ENCODE data around the gene VSX1. TPM values are rescaled to one million over a fixed set of nuclear protein-coding genes. Genes with fewer than 3 reads are reported as not detected.

The VSX1 gene
- polyA plus RNA-seq, 2 donors, result not detected

GRCh38 chr20:25118529-25118928, 36.6 kb upstream of the VSX1 start:
- Histone ChIP-seq H3K27me3 (ENCODE audit: control insufficient read depth in 1 of 2, insufficient read depth in 2 of 2, low read length in 2 of 2) (no peaks in the 10 kb centered on the region), H3K4me3 (ENCODE audit: low read depth in 1 of 2, low read length in 2 of 2) (no peak overlapping the region), H3K9me3 (ENCODE audit: control insufficient read depth in 2 of 2, insufficient read depth in 1 of 2, low read depth in 1 of 2, low read length in 1 of 2) (peaks cover 2 to 4% of the 10 kb centered on the region in 2 donors), H3K27ac (ENCODE audit: low read depth in 2 of 2, low read length in 1 of 2) (no peak overlapping the region), H3K36me3 (ENCODE audit: control insufficient read depth in 2 of 2, insufficient read depth in 2 of 2, low read length in 1 of 2) (no peaks in the 10 kb centered on the region), H3K4me1 (ENCODE audit: control insufficient read depth in 2 of 2, insufficient read depth in 2 of 2, low read length in 1 of 2) (no peaks in the 10 kb centered on the region)
- 89 to 91% methylated on average over 7 of the region's 7 CpGs for WGBS, 2 donors

GRCh38 chr20:25117990-25118389, 36.0 kb upstream of the VSX1 start:
- Histone ChIP-seq H3K36me3 (ENCODE audit: control insufficient read depth in 2 of 2, insufficient read depth in 2 of 2, low read length in 1 of 2) (no peaks in the 10 kb centered on the region), H3K4me3 (ENCODE audit: low read depth in 1 of 2, low read length in 2 of 2) (no peak overlapping the region), H3K27me3 (ENCODE audit: control insufficient read depth in 1 of 2, insufficient read depth in 2 of 2, low read length in 2 of 2) (no peaks in the 10 kb centered on the region), H3K27ac (ENCODE audit: low read depth in 2 of 2, low read length in 1 of 2) (no peak overlapping the region), H3K9me3 (ENCODE audit: control insufficient read depth in 2 of 2, insufficient read depth in 1 of 2, low read depth in 1 of 2, low read length in 1 of 2) (peaks cover 2 to 4% of the 10 kb centered on the region in 2 donors), H3K4me1 (ENCODE audit: control insufficient read depth in 2 of 2, insufficient read depth in 2 of 2, low read length in 1 of 2) (no peaks in the 10 kb centered on the region)
- WGBS, 2 donors, result 49 to 61% methylated on average over 4 of the region's 4 CpGs

GRCh38 chr20:25116739-25117458, 35.0 kb upstream of the VSX1 start:
- no peaks in the 10 kb centered on the region for H3K36me3 ChIP-seq (ENCODE audit: control insufficient read depth in 2 of 2, insufficient read depth in 2 of 2, low read length in 1 of 2)
- H3K4me1 ChIP-seq (ENCODE audit: control insufficient read depth in 2 of 2, insufficient read depth in 2 of 2, low read length in 1 of 2), result no peaks in the 10 kb centered on the region
- WGBS, 2 donors, result 67 to 70% methylated on average over 14 of the region's 14 CpGs
- H3K9me3 ChIP-seq (ENCODE audit: control insufficient read depth in 2 of 2, insufficient read depth in 1 of 2, low read depth in 1 of 2, low read length in 1 of 2), result peaks cover 2 to 4% of the 10 kb centered on the region in 2 donors
- no peak overlapping the region for H3K27ac ChIP-seq (ENCODE audit: low read depth in 2 of 2, low read length in 1 of 2)
- no peaks in the 10 kb centered on the region for H3K27me3 ChIP-seq (ENCODE audit: control insufficient read depth in 1 of 2, insufficient read depth in 2 of 2, low read length in 2 of 2)
- H3K4me3 ChIP-seq (ENCODE audit: low read depth in 1 of 2, low read length in 2 of 2), result no peak overlapping the region

GRCh38 chr20:25103526-25103925, 21.6 kb upstream of the VSX1 start:
- H3K36me3 ChIP-seq (ENCODE audit: control insufficient read depth in 2 of 2, insufficient read depth in 2 of 2, low read length in 1 of 2), result no peaks in the 10 kb centered on the region
- no peaks in the 10 kb centered on the region for H3K27me3 ChIP-seq (ENCODE audit: control insufficient read depth in 1 of 2, insufficient read depth in 2 of 2, low read length in 2 of 2)
- no peak overlapping the region for H3K27ac ChIP-seq (ENCODE audit: low read depth in 2 of 2, low read length in 1 of 2)
- no peaks in the 10 kb centered on the region for H3K9me3 ChIP-seq (ENCODE audit: control insufficient read depth in 2 of 2, insufficient read depth in 1 of 2, low read depth in 1 of 2, low read length in 1 of 2)
- 94 to 95% methylated on average over 3 of the region's 3 CpGs for WGBS, 2 donors
- H3K4me1 ChIP-seq (ENCODE audit: control insufficient read depth in 2 of 2, insufficient read depth in 2 of 2, low read length in 1 of 2), result no peaks in the 10 kb centered on the region
- no peak overlapping the region for H3K4me3 ChIP-seq (ENCODE audit: low read depth in 1 of 2, low read length in 2 of 2)

- WGBS, 2 donors, result 65 to 70% methylated on average over 3 of the region's 3 CpGs
Measured at GRCh38 chr20:25100914-25101313, 19.0 kb upstream of the VSX1 start.

GRCh38 chr20:25099601-25100140, 17.7 kb upstream of the VSX1 start:
- Histone ChIP-seq H3K4me1 (ENCODE audit: control insufficient read depth in 2 of 2, insufficient read depth in 2 of 2, low read length in 1 of 2) (no peaks in the 10 kb centered on the region), H3K27ac (ENCODE audit: low read depth in 2 of 2, low read length in 1 of 2) (no peak overlapping the region), H3K36me3 (ENCODE audit: control insufficient read depth in 2 of 2, insufficient read depth in 2 of 2, low read length in 1 of 2) (no peaks in the 10 kb centered on the region), H3K9me3 (ENCODE audit: control insufficient read depth in 2 of 2, insufficient read depth in 1 of 2, low read depth in 1 of 2, low read length in 1 of 2) (no peaks in the 10 kb centered on the region), H3K27me3 (ENCODE audit: control insufficient read depth in 1 of 2, insufficient read depth in 2 of 2, low read length in 2 of 2) (no peaks in the 10 kb centered on the region), H3K4me3 (ENCODE audit: low read depth in 1 of 2, low read length in 2 of 2) (no peak overlapping the region)
- WGBS, 2 donors, result 73 to 77% methylated on average over 4 of the region's 4 CpGs

More at GRCh38 chr20:25100914-25101313, 19.0 kb upstream of the VSX1 start:
- no peak overlapping the region for H3K4me3 ChIP-seq (ENCODE audit: low read depth in 1 of 2, low read length in 2 of 2)
- no peaks in the 10 kb centered on the region for H3K27me3 ChIP-seq (ENCODE audit: control insufficient read depth in 1 of 2, insufficient read depth in 2 of 2, low read length in 2 of 2)
- H3K27ac ChIP-seq (ENCODE audit: low read depth in 2 of 2, low read length in 1 of 2), result no peak overlapping the region
- H3K4me1 ChIP-seq (ENCODE audit: control insufficient read depth in 2 of 2, insufficient read depth in 2 of 2, low read length in 1 of 2), result no peaks in the 10 kb centered on the region
- no peaks in the 10 kb centered on the region for H3K9me3 ChIP-seq (ENCODE audit: control insufficient read depth in 2 of 2, insufficient read depth in 1 of 2, low read depth in 1 of 2, low read length in 1 of 2)
- no peaks in the 10 kb centered on the region for H3K36me3 ChIP-seq (ENCODE audit: control insufficient read depth in 2 of 2, insufficient read depth in 2 of 2, low read length in 1 of 2)

- H3K4me1 ChIP-seq (ENCODE audit: control insufficient read depth in 2 of 2, insufficient read depth in 2 of 2, low read length in 1 of 2), result no peaks in the 10 kb centered on the region
- H3K9me3 ChIP-seq (ENCODE audit: control insufficient read depth in 2 of 2, insufficient read depth in 1 of 2, low read depth in 1 of 2, low read length in 1 of 2), result no peaks in the 10 kb centered on the region
Measured at GRCh38 chr20:25097498-25097897, 15.6 kb upstream of the VSX1 start.

GRCh38 chr20:25090492-25091429, 8.8 kb upstream of the VSX1 start:
- no peak overlapping the region for H3K4me3 ChIP-seq (ENCODE audit: low read depth in 1 of 2, low read length in 2 of 2)
- no peaks in the 10 kb centered on the region for H3K9me3 ChIP-seq (ENCODE audit: control insufficient read depth in 2 of 2, insufficient read depth in 1 of 2, low read depth in 1 of 2, low read length in 1 of 2)
- no peaks in the 10 kb centered on the region for H3K4me1 ChIP-seq (ENCODE audit: control insufficient read depth in 2 of 2, insufficient read depth in 2 of 2, low read length in 1 of 2)
- H3K27me3 ChIP-seq (ENCODE audit: control insufficient read depth in 1 of 2, insufficient read depth in 2 of 2, low read length in 2 of 2), result no peaks in the 10 kb centered on the region
- 48 to 54% methylated on average over 14 of the region's 14 CpGs for WGBS, 2 donors
- no peaks in the 10 kb centered on the region for H3K36me3 ChIP-seq (ENCODE audit: control insufficient read depth in 2 of 2, insufficient read depth in 2 of 2, low read length in 1 of 2)
- H3K27ac ChIP-seq (ENCODE audit: low read depth in 2 of 2, low read length in 1 of 2), result no peak overlapping the region

More at GRCh38 chr20:25097498-25097897, 15.6 kb upstream of the VSX1 start:
- H3K36me3 ChIP-seq (ENCODE audit: control insufficient read depth in 2 of 2, insufficient read depth in 2 of 2, low read length in 1 of 2), result no peaks in the 10 kb centered on the region
- 25 to 29% methylated on average over 2 of the region's 2 CpGs for WGBS, 2 donors
- no peak overlapping the region for H3K27ac ChIP-seq (ENCODE audit: low read depth in 2 of 2, low read length in 1 of 2)
- H3K27me3 ChIP-seq (ENCODE audit: control insufficient read depth in 1 of 2, insufficient read depth in 2 of 2, low read length in 2 of 2), result no peaks in the 10 kb centered on the region
- no peak overlapping the region for H3K4me3 ChIP-seq (ENCODE audit: low read depth in 1 of 2, low read length in 2 of 2)

GRCh38 chr20:25089662-25090061, 7.7 kb upstream of the VSX1 start:
- Histone ChIP-seq H3K4me1 (ENCODE audit: control insufficient read depth in 2 of 2, insufficient read depth in 2 of 2, low read length in 1 of 2) (no peaks in the 10 kb centered on the region), H3K27ac (ENCODE audit: low read depth in 2 of 2, low read length in 1 of 2) (no peak overlapping the region), H3K9me3 (ENCODE audit: control insufficient read depth in 2 of 2, insufficient read depth in 1 of 2, low read depth in 1 of 2, low read length in 1 of 2) (no peaks in the 10 kb centered on the region), H3K4me3 (ENCODE audit: low read depth in 1 of 2, low read length in 2 of 2) (no peak overlapping the region), H3K36me3 (ENCODE audit: control insufficient read depth in 2 of 2, insufficient read depth in 2 of 2, low read length in 1 of 2) (no peaks in the 10 kb centered on the region), H3K27me3 (ENCODE audit: control insufficient read depth in 1 of 2, insufficient read depth in 2 of 2, low read length in 2 of 2) (peaks cover 0 to 4% of the 10 kb centered on the region in 2 donors)
- 91 to 94% methylated on average over 12 of the region's 12 CpGs for WGBS, 2 donors

All from esophagus (tissue), 2 donors.